Activated CD8-positive, alpha-beta memory T cell treated with anti-CD3 and anti-CD28 coated beads, Interleukin-2, amount 50 U/mL, for 24 hours (primary cell): ENCODE measurements around the gene RHOT2.

Source experiments
- DNase-seq: peaks from one replicate; pipeline ENCODE4 v3.0.0-alpha.2; 2020; ENCODE audit errors: extremely low read depth

Gene RHOT2

DNA sequence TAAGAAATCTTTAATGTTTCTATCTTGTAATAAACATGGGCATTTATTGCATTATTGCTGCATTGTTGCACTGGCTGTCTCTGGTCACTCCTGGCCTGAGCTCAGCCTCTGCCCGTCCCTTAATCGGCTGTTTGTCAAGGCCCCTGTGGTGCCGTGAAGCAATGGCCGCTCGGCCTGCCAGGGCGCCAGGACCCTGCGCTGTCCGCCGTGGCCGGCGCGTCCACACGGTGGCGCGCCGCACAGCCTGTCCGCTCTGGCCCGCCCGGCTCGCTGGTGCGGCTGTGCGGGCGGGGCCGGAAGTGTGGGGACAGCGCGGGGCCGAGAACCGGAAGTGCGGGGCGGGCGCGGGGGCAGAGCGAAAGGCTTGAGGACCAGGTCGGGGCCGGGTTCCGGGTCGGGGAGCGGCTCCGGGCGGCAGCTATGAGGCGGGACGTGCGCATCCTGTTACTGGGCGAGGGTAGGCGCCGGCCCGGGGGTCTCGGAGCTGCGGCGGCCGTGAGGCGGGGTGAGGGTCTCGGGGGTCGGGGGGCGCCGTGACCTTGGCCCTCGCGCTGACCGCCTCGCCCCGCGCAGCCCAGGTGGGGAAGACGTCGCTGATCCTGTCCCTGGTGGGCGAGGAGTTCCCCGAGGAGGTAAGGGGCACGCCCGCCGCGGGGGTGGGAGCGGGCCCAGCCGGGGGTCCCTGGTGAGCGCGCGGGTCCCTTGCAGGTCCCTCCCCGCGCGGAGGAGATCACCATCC is at the start of gene RHOT2:
Gene RHOT2 (plus strand): TSS at position 353 of the 739 bp plus-strand sequence. CDS start 68 bp downstream, at position 421.
- DNase-seq: peak; percentile 81

GRCh38 chr16:619476-620100 is 48.3 kb upstream of the RHOT2 start:
- no peak for DNase-seq

DNA sequence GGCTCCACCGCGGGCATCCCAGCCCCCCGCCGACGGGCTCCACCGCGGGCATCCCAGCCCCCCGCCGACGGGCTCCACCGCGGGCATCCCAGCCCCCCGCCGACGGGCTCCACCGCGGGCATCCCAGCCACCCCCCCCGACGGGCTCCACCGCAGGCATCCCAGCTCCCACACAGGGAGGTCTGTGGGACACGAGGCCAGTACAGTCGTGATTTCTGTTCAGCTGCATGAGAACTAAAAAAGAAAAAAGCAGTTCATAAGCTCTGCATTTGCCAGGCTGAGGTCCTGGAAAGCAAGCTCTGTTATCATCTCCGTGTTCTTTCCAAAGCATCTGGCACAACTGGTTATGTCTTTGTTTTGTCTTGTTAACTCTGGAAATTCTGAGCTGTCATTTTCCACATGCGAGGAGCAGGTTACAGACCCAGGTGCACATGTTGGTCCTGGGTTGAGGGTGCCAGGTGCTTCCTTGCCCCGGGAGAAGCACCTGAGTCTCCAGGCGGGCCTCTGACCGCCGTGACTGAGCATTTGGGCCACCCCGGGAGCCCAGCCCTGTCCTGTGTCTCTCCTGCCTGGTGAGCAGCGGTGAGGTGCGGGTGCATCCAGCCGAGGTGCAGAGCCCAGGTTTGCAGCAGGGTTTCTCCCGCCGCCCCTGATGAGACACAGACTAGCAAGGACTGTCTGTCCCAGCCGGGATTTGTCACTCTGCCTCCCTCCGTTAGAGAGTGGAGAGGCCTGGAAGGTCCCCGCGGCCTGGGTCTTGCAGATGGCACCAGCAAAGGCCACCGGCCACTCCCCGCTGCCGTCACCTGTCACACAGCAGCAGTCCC is 47.0 kb upstream of the RHOT2 start:
- DNase-seq: no peak

GRCh38 chr16:621526-622105 is 46.3 kb upstream of the RHOT2 start:
- no peak for DNase-seq

- DNase-seq: no peak
Observed at GRCh38 chr16:622920-623280, 45.0 kb upstream of the RHOT2 start.

GRCh38 chr16:624526-625070 is 43.3 kb upstream of the RHOT2 start:
- no peak for DNase-seq

- no peak for DNase-seq
Observed at GRCh38 chr16:625117-625976, 42.6 kb upstream of the RHOT2 start.

DNA sequence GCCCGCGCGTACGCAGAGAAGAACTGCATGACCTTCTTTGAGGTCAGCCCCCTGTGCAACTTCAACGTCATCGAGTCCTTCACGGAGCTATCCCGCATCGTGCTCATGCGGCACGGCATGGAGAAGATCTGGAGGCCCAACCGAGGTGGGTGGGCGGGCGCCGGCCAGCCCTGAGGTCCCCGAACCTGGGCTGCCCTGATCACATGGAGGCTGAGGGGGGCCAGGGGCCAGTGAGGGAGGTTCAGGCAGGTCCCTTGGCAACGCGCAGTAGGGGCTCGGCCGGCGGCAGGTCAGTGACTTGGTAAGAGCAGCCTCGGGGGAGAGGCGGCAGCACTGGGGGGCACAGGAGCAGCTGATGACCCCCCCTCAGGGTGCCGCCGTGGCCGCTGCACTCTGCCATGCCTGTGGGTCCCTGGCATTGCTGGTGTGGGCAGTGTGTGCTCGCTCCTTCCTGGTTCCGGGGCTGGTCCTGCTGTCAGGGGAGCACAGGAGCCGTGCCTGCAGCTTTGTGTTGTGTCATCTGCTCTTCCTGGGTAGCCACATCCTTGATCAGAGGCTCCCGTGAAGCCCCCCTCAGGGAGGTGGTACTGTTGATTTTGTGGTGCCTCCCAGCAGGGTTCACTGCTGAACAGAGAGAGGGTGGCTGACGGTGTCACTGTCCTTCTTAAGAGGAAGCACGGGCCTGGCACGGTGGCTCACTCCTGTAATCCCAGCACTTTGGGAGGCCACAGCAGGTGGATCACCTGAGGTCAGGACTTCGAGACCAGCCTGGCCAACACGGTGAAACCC is 41.8 kb upstream of the RHOT2 start:
- DNase-seq: no peak

- no peak for DNase-seq
Observed at GRCh38 chr16:626787-627453, 41.0 kb upstream of the RHOT2 start.

- DNase-seq: no peak
Observed at GRCh38 chr16:627454-628239, 40.3 kb upstream of the RHOT2 start.

GRCh38 chr16:628321-629061 is 39.4 kb upstream of the RHOT2 start:
- DNase-seq: no peak

DNA sequence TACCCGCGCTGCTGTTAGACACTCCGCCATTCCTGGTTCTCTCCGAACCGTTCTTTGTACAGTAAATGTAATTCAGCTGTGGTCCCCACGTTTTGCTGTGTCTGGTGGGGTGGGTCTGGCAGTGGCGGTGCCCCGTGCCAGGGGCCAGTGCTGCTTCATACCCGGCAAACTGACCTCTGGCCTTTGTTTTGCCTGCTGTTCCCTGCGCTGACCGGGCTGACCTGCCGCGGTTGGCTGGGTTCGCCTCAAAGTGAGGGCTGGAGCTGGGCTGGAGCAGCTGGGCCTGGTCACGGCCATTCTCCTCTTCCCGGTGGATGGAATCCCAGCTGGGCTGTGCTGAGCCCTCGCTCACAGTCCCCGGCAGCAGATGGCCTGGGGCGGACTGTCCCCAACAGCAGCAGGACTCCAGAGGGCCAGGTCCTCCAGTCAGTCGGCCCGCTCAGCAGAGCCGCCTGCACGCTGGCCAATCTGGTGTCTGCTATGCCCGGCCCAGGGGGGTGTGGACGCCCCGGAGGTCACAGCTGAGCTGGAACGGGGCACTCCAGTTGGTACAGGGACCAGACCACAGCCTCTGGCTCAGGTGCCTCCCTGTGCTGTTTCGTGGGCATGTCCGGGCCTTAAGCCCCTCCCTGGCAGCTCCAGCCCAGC is 38.6 kb upstream of the RHOT2 start:
- DNase-seq: no peak

DNA sequence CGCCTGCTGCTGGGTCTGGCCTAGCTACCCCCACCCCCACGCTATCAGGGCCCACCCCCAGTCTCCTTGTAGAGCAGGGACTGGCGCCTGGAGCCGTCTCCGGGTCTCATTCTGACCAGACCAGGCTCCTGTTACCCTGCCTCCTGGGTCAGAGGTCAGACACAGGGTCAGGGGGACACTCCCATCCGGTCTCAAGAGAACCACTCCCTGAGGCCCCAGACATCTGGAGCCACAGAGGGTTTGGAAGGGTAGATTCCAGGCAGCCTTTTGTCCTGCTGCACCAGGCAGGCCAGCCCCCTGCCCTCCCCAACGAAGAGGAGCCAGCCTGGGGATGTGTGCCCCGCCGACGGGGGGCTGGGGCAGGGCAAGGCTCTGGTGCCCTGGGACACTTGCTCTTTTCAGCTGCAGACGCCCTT is 38.1 kb upstream of the RHOT2 start:
- DNase-seq: no peak

- DNase-seq: no peak
Observed at GRCh38 chr16:630249-630814, 37.6 kb upstream of the RHOT2 start.

- DNase-seq: no peak
Observed at GRCh38 chr16:630815-631405, 37.0 kb upstream of the RHOT2 start, which contains the start of gene WFIKKN1. Gene WFIKKN1, plus strand, starts transcription at chr16:630985. Its CDS starts 269 bp downstream, at chr16:631254.

DNA sequence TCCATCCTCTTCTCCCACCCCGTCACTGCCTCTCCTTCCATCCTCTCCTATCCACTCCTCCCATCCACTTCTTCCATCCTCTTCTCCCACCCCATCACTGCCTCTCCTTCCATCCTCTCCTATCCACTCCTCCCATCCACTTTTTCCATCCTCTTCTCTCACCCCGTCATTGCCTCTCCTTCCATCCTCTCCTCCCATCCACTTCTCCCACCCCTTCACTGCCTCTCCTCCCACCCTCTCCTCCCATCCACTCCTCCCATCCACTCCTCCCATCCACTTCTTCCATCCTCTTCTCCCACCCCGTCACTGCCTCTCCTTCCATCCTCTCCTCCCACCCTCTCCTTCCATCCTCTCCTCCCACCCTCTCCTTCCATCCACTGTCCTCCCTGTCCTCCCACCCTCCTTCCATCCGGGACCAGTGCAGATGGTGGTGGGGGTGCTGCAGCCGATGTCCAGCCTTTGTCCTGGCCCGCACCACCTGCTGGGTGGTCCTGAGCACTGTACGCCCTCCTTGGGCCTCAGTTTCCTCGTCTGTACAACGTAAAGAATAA is 36.0 kb upstream of the RHOT2 start:
- DNase-seq: no peak
